PC-3 (cell line): ENCODE data around the gene HEXA. TPM values are rescaled to one million over a fixed set of nuclear protein-coding genes. Genes with fewer than 3 reads are reported as not detected.

Experiments
- ATAC-seq: fragments of 200-7000 bp; cut with Tn5 transposase; 2 replicates; pipeline ENCODE4 v1.9.1; 2020; ENCODE audit warnings: mild to moderate bottlenecking, moderate library complexity
- BruUV-seq: library from RNA; stranded (reverse); fragments of 400-500 nt; replicated peaks from 2 replicates; lab custom pipeline; 2021; lab: Mats Ljungman, UMichigan
- CTCF ChIA-PET: fragments of 300-600 bp; sonication (Branson Sonifier 250); formaldehyde crosslinking; loops from one replicate; lab custom pipeline; 2022; ENCODE audit warnings: antibody characterized with exemption; lab: Charles Lee
- POLR2A ChIA-PET: fragments of 300-600 bp; sonication (Branson Sonifier 250); formaldehyde crosslinking; loops from one replicate; lab custom pipeline; 2022; ENCODE audit warnings: antibody characterized with exemption; ENCODE audit not compliant: unreplicated experiment; lab: Charles Lee
- DNase-seq: peaks from one replicate; pipeline ENCODE4 v3.0.0-alpha.2; 2015
- H2AFZ ChIP-seq: fragments of 300-600 bp; sonication (generic); 2 replicates; pipeline ENCODE4 v1.6.0; 2016; ENCODE audit warnings: antibody characterized with exemption, low read length
- H3F3A ChIP-seq: fragments of 300-600 bp; sonication (generic); one replicate; pipeline ENCODE4 v1.6.0; 2017; ENCODE audit warnings: antibody characterized with exemption, low read length, control low read depth, mild to moderate bottlenecking; ENCODE audit not compliant: unreplicated experiment
- H3K27ac ChIP-seq: fragments of 300-600 bp; sonication (generic); 2 replicates; pipeline ENCODE4 v1.5.1; 2016; ENCODE audit warnings: mild to moderate bottlenecking, low read length
- H3K27me3 ChIP-seq: fragments of 300-600 bp; sonication (generic); 2 replicates; pipeline ENCODE4 v1.6.1; 2016; ENCODE audit warnings: low read length, mixed read lengths
- H3K36me3 ChIP-seq: fragments of 300-600 bp; sonication (generic); 2 replicates; pipeline ENCODE4 v1.6.1; 2016; ENCODE audit warnings: low read depth, mixed run types, low read length, mixed read lengths
- H3K4me1 ChIP-seq: fragments of 300-600 bp; sonication (generic); 2 replicates; pipeline ENCODE4 v1.5.1; 2016; ENCODE audit warnings: low read length; ENCODE audit not compliant: insufficient read depth
- H3K4me2 ChIP-seq: fragments of 300-600 bp; sonication (generic); 2 replicates; pipeline ENCODE4 v1.6.0; 2016; ENCODE audit warnings: low read length
- H3K4me3 ChIP-seq: fragments of 300-600 bp; sonication (generic); 2 replicates; pipeline ENCODE4 v1.5.1; 2016; ENCODE audit warnings: mild to moderate bottlenecking, low read length, mixed read lengths
- H3K79me2 ChIP-seq: fragments of 300-600 bp; sonication (generic); 2 replicates; pipeline ENCODE4 v1.6.1; 2017; ENCODE audit warnings: low read length, mixed read lengths
- H3K9ac ChIP-seq: fragments of 300-600 bp; sonication (generic); 2 replicates; pipeline ENCODE4 v1.6.0; 2016; ENCODE audit warnings: mild to moderate bottlenecking, low read length
- H3K9me2 ChIP-seq: fragments of 300-600 bp; sonication (generic); replicated peaks from 2 replicates; pipeline ENCODE4 v1.6.1; 2016; ENCODE audit warnings: mixed run types, low read length, mixed read lengths
- H3K9me3 ChIP-seq: fragments of 300-600 bp; sonication (generic); 2 replicates; pipeline ENCODE4 v1.6.1; 2016; ENCODE audit warnings: low read length, mixed read lengths
- H4K20me1 ChIP-seq: fragments of 300-600 bp; sonication (generic); 2 replicates; pipeline ENCODE4 v1.6.1; 2016; ENCODE audit warnings: low read length, mixed read lengths
- CTCF ChIP-seq: fragments of 300-600 bp; sonication (generic); conservative IDR thresholded peaks from 2 replicates; pipeline ENCODE4 v1.5.1; 2017; ENCODE audit warnings: antibody characterized with exemption, low read depth, mild to moderate bottlenecking, low read length
- EZH2 ChIP-seq: fragments of 300-600 bp; sonication (generic); IDR thresholded peaks from one replicate; pipeline ENCODE4 v1.6.1; 2017; ENCODE audit warnings: antibody characterized with exemption, mild to moderate bottlenecking, low read length; ENCODE audit not compliant: unreplicated experiment
- EZH2phosphoT487 ChIP-seq: fragments of 300-600 bp; sonication (generic); IDR thresholded peaks from 2 replicates; pipeline ENCODE4 v1.6.1; 2018; ENCODE audit warnings: mild to moderate bottlenecking, antibody characterized with exemption, low read length, borderline replicate concordance
- intact Hi-C: fragments of 100-400 bp; cut with micrococcal nuclease; formaldehyde crosslinking; loops from 2 replicates; pipeline ENCODE4 v1.9.0; 2023
- total RNA-seq: library from RNA; depleted of rRNA; stranded (reverse); fragments of >200 nt; gene quantifications from 2 replicates; pipeline ENCODE4 v1.2.3, GENCODE V29; 2014

The HEXA gene
- total RNA-seq, 1 experiment from 2014 or later = not detected

GRCh38 chr15:72342385-72342784 is 33.4 kb downstream of the HEXA start:
- Histone ChIP-seq H3K27me3 (no peaks in the 10 kb centered on the region), H3K9me2 (no peaks in the 10 kb centered on the region), H3K9ac (no peak overlapping the region), H3K79me2 (no peaks in the 10 kb centered on the region), H3K27ac (no peak overlapping the region), H3K4me1 (peaks cover 19% of the 10 kb centered on the region), H3F3A (no peaks in the 10 kb centered on the region), H3K9me3 (no peaks in the 10 kb centered on the region), H3K4me2 (peak overlapping the region; percentile 25; the same call in 1 of the 2 replicates), H2AFZ (peak overlapping the region; percentile 85), H3K4me3 (no peak overlapping the region), H4K20me1 (no peaks in the 10 kb centered on the region), H3K36me3 (no peaks in the 10 kb centered on the region)
- ATAC-seq = peak; percentile 42
- ChIA-PET POLR2A (no interaction called here), CTCF (no interaction called here)
- no TSS peak for BruUV-seq
- DNase-seq = peak; percentile 70
- TF ChIP-seq CTCF (peak; percentile 81), EZH2 (no peak)
- intact Hi-C loops = loop anchor here (1.0 to 10.0 kb wide), 2 partner anchors 131 to 242 kb away; no protein-coding TSS in a partner anchor

DNA sequence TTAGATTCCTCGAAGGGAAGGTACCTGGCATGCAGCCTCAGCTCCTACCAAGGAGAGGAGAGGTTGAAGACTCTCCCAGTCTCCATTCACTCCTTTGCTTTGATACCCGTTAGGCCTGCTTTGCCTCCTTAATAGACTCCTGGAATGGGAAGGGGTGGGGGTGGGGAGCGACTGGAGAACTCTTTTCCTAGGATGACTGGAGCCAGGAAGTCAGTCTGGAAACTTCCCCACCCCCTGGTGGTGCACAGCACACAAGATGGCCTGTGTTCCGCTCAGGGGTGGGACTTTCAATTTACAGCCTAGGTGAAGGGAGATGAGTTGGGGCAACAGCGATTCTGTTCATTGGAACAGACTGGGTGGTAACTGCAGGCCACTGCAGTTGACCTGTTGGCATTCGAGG is 34.5 kb downstream of the HEXA start:
- Histone ChIP-seq H2AFZ (peak overlapping the region; percentile 85), H3F3A (no peaks in the 10 kb centered on the region), H3K36me3 (no peaks in the 10 kb centered on the region), H3K79me2 (no peaks in the 10 kb centered on the region), H3K4me1 (peaks cover 19% of the 10 kb centered on the region), H3K27ac (no peak overlapping the region), H4K20me1 (no peaks in the 10 kb centered on the region), H3K4me3 (no peak overlapping the region), H3K9me2 (no peaks in the 10 kb centered on the region), H3K27me3 (no peaks in the 10 kb centered on the region), H3K4me2 (no peak overlapping the region), H3K9ac (no peak overlapping the region), H3K9me3 (no peaks in the 10 kb centered on the region)
- ATAC-seq = no peak
- CTCF ChIA-PET = interaction anchor here (0.6 kb wide), 1 partner anchor 107 kb away, joined by 3 read pairs; no protein-coding TSS in a partner anchor
- intact Hi-C loops = loop anchor here (10.0 kb wide), 1 partner anchor 243 kb away; no protein-coding TSS in a partner anchor
- DNase-seq = peak; percentile 51
- BruUV-seq = no TSS peak
- POLR2A ChIA-PET = no interaction called here
- TF ChIP-seq CTCF (peak; percentile 58), EZH2phosphoT487 (no peak), EZH2 (no peak)

DNA sequence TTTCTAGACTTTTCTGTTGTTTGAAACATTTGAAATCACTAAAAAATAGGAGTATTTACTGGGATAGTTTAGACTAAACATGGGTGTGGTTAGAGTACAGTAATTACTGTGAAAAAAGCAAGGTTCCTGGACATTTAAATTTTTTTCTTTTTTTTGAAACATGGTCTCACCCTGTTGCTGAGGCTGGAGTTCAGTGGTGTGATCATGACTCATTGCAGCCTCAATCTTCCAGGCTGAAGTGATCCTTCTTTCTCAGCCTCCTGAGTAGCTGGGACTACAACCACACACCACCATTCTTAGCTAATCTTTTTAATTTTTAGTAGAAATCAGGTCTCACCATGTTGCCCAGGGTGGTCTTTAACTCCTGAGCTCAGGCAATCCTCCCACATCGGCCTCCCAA is 35.4 kb downstream of the HEXA start:
- ChIA-PET CTCF (no interaction called here), POLR2A (interaction anchor here (0.6 kb wide), 1 partner anchor 49 kb away, joined by 3 read pairs; no protein-coding TSS in a partner anchor)
- no peaks in the 10 kb centered on the region for H3K9me3 ChIP-seq
- no peak overlapping the region for H3K4me3 ChIP-seq
- TF ChIP-seq EZH2phosphoT487 = no peak
- H3K9ac ChIP-seq = no peak overlapping the region
- no peaks in the 10 kb centered on the region for H3K36me3 ChIP-seq
- ATAC-seq (no peak), DNase-seq (no peak)
- H3K27ac ChIP-seq = peak overlapping the region; percentile 56
- H3K4me2 ChIP-seq = peak overlapping the region; percentile 77
- H3F3A ChIP-seq = no peaks in the 10 kb centered on the region
- no peaks in the 10 kb centered on the region for H3K79me2 ChIP-seq
- intact Hi-C loops = loop anchor here (10.0 kb wide), 1 partner anchor 244 kb away; no protein-coding TSS in a partner anchor
- no peaks in the 10 kb centered on the region for H3K9me2 ChIP-seq
- H2AFZ ChIP-seq = peak overlapping the region; percentile 64; the same call in 1 of the 2 replicates
- no peaks in the 10 kb centered on the region for H3K27me3 ChIP-seq
- H4K20me1 ChIP-seq = no peaks in the 10 kb centered on the region
- H3K4me1 ChIP-seq = peaks cover 19% of the 10 kb centered on the region
- BruUV-seq = no TSS peak
